Sigmoid colon (tissue), 3 donors: ENCODE data around the gene ABHD16A.
A peak's percentile ranks its signal among the peaks of the same experiment; 100 is the strongest.

Experiments used
- CTCF ChIP-seq, 4 experiments: fragments of 450-650 bp in 3 of 4; fragments of 200-600 bp in 1 of 4; IDR thresholded peaks; one replicate each; pipeline ENCODE4 v1.5.1; 2016 to 2019; ENCODE audit warnings: antibody characterized with exemption in 4 of 4, mild to moderate bottlenecking in 3 of 4, moderate library complexity in 2 of 4
- POLR2A ChIP-seq, 2 donors: fragments of 450-650 bp; IDR thresholded peaks; one replicate each; pipeline ENCODE4 v1.6.1; 2016; ENCODE audit warnings: antibody characterized with exemption in 2 of 2, mild to moderate bottlenecking in 2 of 2, moderate library complexity in 2 of 2

GRCh38 chr6:31680226-31681134 is 22.6 kb downstream of the ABHD16A start, which contains the start of gene LY6G5C:
- TF ChIP-seq POLR2A (IDR thresholded peaks at IDR 0.05) (no peak), CTCF (IDR thresholded peaks at IDR 0.05) (peak; percentile 37 to 68 (median 61))
